Activated naive CD4-positive, alpha-beta T cell treated with anti-CD3 and anti-CD28 coated beads, Interleukin-2, amount 10 ng/mL, durations not matched to agents 7 days and 5 days (primary cell): ENCODE results near the gene SEMA6D.
"Not testable (repeated sequence)": the region's sequence is repeated elsewhere in the genome, so short reads cannot be mapped to it uniquely, and the experiment has no call there.

Experiments
- CTCF ChIA-PET: fragments of 350-600 bp; sonication (Branson Sonifier 250); formaldehyde crosslinking; loops from one replicate; lab custom pipeline; 2021; ENCODE audit warnings: antibody characterized with exemption; lab: Charles Lee
- DNase-seq: peaks from one replicate; pipeline ENCODE4 v3.0.0-alpha.2; 2020
- H3K27ac Mint-ChIP-seq: one replicate; pipeline ENCODE4 v1.8.0; 2021; ENCODE audit warnings: mild to moderate bottlenecking, moderate library complexity, mixed read lengths
- H3K27me3 Mint-ChIP-seq: one replicate; pipeline ENCODE4 v1.8.0; 2021; ENCODE audit warnings: mild to moderate bottlenecking, mixed read lengths
- H3K36me3 Mint-ChIP-seq: one replicate; pipeline ENCODE4 v1.8.0; 2021; ENCODE audit warnings: mixed read lengths
- H3K4me1 Mint-ChIP-seq: one replicate; pipeline ENCODE4 v1.8.0; 2021; ENCODE audit warnings: mixed read lengths
- H3K4me3 Mint-ChIP-seq: one replicate; pipeline ENCODE4 v1.8.0; 2021; ENCODE audit warnings: mild to moderate bottlenecking, moderate library complexity, mixed read lengths
- H3K9me3 Mint-ChIP-seq: one replicate; pipeline ENCODE4 v1.8.0; 2021; ENCODE audit warnings: mixed read lengths

SEMA6D gene

DNA sequence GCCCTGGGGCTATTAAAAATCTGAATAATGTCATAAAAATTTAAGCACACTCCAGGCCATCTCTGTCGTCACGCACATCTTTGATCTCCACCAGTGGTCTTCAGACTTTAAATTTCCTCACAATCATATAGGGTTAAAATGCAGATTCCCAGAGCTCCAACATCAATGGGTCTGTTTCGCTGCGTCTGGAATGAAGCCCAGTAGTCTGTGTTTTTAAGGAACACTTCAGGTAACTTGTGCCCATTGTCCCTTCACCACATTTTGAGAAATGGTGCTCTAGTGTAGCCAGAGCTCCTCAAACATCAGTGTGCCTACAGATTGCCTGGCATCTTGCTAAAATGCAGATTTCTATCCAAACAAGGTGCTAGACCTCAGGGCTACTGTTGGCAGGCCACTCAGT is 9.8 kb downstream of the SEMA6D start:
- Mint-ChIP-seq H3K9me3 (no peaks in the 10 kb centered on the region), H3K4me1 (no peaks in the 10 kb centered on the region), H3K36me3 (no peaks in the 10 kb centered on the region), H3K4me3 (no peak overlapping the region), H3K27me3 (no peaks in the 10 kb centered on the region), H3K27ac (no peak overlapping the region)
- no peak for DNase-seq
- CTCF ChIA-PET = no interaction called here

DNA sequence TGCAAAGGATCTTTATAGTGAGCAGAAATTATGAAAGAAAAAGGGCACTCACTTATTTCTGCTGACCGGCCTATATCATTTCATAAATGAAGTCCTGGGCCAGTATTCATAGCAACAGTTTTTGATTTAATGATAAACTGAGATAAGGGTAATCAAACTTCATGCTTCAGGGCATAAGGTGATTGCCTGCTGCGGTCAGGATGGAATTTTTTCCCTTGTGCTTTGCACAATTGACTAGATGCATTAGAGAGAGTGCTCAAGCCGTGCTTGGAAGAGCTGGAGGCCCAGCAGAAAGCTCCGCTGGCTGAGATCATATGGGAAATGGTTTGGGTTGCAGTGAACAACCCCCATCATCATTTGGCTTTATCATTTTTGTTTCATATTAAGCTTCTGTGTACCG is 10.4 kb downstream of the SEMA6D start:
- no peak overlapping the region for H3K4me3 Mint-ChIP-seq
- no peaks in the 10 kb centered on the region for H3K4me1 Mint-ChIP-seq
- no peak overlapping the region for H3K27ac Mint-ChIP-seq
- H3K27me3 Mint-ChIP-seq = no peaks in the 10 kb centered on the region
- no peaks in the 10 kb centered on the region for H3K36me3 Mint-ChIP-seq
- no peak for DNase-seq
- CTCF ChIA-PET = no interaction called here
- H3K9me3 Mint-ChIP-seq = no peaks in the 10 kb centered on the region

DNA sequence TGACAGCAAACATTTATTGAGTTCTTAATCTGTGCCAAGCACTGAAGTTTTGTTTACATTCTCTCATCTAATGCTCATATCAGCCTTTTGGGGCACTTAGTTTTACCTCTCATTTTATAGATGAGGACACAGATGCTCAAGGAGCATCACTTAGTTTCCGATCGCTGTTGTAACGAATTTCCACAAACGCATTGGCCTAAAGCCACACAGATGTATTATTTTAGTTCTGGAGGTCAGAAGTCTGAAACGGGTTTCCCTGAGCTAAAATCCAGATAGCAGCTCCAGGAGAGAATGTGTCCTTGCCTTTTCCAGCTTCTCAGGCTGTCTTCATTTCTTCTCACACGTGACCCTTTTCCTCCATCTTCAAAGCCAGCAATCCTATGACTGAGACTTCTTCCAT is 11.1 kb downstream of the SEMA6D start:
- Mint-ChIP-seq H3K9me3 (no peaks in the 10 kb centered on the region), H3K36me3 (no peaks in the 10 kb centered on the region), H3K27ac (no peak overlapping the region), H3K4me1 (no peaks in the 10 kb centered on the region), H3K4me3 (no peak overlapping the region), H3K27me3 (no peaks in the 10 kb centered on the region)
- CTCF ChIA-PET = no interaction called here
- no peak for DNase-seq

DNA sequence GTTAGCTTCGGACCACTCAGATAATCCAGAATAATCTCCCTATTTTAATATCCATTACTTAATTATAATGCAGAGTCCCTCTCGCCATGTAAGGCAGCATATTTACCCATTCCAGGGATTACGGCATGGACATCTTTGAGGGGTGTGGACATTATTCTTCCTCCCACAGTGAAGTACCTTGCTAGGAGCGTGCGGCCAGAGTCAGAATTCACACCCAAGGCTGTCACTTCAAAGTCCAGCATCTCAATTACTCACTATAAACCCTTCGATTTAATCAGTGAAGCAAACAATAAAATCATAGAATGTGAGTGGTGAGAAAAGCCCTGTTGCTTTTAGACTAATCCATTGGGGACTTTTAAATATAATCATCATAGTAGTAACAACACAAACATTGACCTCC is 11.6 kb downstream of the SEMA6D start:
- no peaks in the 10 kb centered on the region for H3K9me3 Mint-ChIP-seq
- H3K27me3 Mint-ChIP-seq = no peaks in the 10 kb centered on the region
- DNase-seq = no peak
- no peaks in the 10 kb centered on the region for H3K4me1 Mint-ChIP-seq
- no peak overlapping the region for H3K27ac Mint-ChIP-seq
- H3K4me3 Mint-ChIP-seq = no peak overlapping the region
- CTCF ChIA-PET = no interaction called here
- no peaks in the 10 kb centered on the region for H3K36me3 Mint-ChIP-seq

DNA sequence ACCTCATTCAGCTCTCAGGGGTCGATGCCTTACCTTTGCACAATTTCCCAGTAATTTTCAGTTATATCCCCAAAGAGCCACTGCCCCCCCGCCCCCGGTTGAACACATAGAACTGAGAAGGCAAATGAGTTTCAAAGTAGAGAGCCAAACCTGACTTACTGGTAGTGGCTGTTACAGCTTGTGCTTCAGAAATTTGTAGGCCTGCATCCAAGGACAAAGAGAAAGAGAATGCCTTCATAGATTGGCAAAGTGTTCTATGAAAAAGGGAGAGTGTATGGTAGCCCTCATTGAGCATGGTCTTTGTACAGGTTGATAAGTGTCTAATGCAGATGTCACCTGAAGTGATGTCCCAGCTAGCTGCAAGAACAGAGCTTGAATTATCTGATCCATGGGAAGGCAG is 13.9 kb downstream of the SEMA6D start:
- Mint-ChIP-seq H3K4me3 (no peak overlapping the region), H3K27me3 (no peaks in the 10 kb centered on the region), H3K9me3 (no peaks in the 10 kb centered on the region), H3K36me3 (no peaks in the 10 kb centered on the region), H3K4me1 (no peaks in the 10 kb centered on the region), H3K27ac (no peak overlapping the region)
- no peak for DNase-seq
- CTCF ChIA-PET = no interaction called here

DNA sequence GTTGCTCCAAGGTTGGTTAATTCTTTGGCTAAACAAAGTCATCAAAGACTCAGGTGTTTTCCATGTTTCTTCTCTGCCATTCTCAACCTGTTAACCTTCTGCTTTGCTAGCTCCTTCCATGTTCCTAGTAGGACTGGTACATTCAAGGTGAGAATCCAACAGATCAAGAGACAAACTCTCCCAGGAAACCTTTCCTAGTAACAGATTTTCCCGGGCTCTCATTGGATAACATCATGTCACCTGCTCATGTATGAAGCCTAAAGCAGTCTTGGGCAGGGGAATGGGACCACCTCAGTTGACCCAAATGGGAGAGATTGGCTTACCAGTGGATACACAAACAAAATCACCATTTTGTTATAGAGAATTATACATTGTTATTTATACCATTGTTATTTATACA is 14.9 kb downstream of the SEMA6D start:
- no peak for DNase-seq
- Mint-ChIP-seq H3K4me1 (no peaks in the 10 kb centered on the region), H3K27me3 (no peaks in the 10 kb centered on the region), H3K27ac (no peak overlapping the region), H3K9me3 (no peaks in the 10 kb centered on the region), H3K4me3 (no peak overlapping the region), H3K36me3 (no peaks in the 10 kb centered on the region)
- CTCF ChIA-PET = no interaction called here

DNA sequence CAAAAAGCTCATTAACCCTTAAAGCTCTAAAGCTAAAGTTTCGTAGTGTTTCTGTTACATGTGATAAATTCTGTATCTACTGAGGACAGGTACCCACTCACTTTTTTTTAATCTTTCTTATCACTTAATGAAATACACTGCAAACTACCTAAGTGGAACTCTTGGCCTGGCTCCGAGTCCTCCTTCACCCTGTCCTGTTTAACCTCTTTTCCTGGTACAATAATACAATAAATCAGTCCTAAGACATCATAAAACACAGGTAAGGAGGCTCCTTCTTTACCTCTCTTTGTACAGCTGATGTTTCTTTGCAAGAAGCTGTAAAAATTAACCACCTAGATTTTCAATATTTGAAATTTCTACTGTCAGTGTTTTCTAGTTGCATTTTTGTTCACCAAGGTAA is 15.8 kb downstream of the SEMA6D start:
- no peak for DNase-seq
- Mint-ChIP-seq H3K27me3 (no peaks in the 10 kb centered on the region), H3K4me3 (no peak overlapping the region), H3K9me3 (no peaks in the 10 kb centered on the region), H3K36me3 (no peaks in the 10 kb centered on the region), H3K4me1 (no peaks in the 10 kb centered on the region), H3K27ac (no peak overlapping the region)
- CTCF ChIA-PET = no interaction called here

DNA sequence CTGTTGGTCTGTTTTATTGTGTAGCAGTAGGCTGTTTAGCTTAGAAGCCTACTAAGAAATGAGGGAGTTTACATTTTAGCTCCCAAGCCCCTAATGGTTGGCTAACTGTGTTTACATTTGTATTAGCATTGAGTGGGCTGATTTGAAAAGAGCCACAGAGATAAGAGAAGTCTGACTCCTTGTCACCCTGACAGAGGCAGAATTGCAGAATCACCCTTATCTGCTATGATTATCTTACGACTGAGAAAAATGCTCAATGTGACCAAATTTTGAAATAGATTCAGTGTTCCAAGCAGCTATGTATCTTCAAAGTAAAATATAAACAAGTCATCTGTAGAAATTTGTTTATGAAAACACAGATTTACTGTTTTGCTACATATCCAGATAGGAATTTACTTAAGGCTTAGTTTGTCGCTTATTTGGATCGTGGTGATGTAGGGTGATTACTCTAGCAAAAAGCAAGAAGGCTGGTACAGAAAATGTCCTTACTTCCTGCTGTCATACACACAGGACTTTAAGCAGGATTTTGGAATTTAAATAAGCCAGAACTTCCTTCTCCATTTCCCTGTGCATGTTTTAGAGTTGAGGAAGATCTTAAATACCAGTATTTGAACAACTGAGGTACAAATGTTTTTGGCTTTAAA is 19.0 kb downstream of the SEMA6D start:
- H3K4me1 Mint-ChIP-seq = no peaks in the 10 kb centered on the region

DNA sequence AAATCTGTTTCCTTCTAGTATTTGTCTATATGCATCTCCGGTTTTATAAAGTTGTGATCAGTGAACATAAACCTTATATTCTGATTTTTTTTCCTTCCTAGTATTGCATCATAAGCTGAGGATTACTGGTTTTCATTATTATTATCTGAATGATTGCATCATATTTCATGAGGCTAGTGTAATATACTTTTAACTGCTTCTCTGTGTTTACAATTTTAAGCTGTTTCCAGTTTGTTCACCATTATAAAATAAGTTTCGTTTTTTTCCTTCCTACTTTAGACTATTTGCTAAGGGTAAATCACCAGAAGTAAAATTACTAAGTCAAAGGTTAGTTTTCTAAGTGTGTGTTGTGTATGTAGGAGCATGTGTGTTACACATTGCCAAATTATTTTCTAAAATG is 20.2 kb downstream of the SEMA6D start:
- Mint-ChIP-seq H3K27me3 (no peaks in the 10 kb centered on the region), H3K9me3 (no peaks in the 10 kb centered on the region), H3K27ac (no peak overlapping the region), H3K36me3 (no peaks in the 10 kb centered on the region), H3K4me3 (no peak overlapping the region), H3K4me1 (no peaks in the 10 kb centered on the region)
- DNase-seq = no peak
- CTCF ChIA-PET = no interaction called here

More for the DNA sequence above, 19.0 kb downstream of the SEMA6D start:
- Mint-ChIP-seq H3K9me3 (no peaks in the 10 kb centered on the region), H3K27me3 (no peaks in the 10 kb centered on the region), H3K4me3 (no peak overlapping the region), H3K36me3 (no peaks in the 10 kb centered on the region), H3K27ac (no peak overlapping the region)
- CTCF ChIA-PET = no interaction called here
- DNase-seq = no peak

DNA sequence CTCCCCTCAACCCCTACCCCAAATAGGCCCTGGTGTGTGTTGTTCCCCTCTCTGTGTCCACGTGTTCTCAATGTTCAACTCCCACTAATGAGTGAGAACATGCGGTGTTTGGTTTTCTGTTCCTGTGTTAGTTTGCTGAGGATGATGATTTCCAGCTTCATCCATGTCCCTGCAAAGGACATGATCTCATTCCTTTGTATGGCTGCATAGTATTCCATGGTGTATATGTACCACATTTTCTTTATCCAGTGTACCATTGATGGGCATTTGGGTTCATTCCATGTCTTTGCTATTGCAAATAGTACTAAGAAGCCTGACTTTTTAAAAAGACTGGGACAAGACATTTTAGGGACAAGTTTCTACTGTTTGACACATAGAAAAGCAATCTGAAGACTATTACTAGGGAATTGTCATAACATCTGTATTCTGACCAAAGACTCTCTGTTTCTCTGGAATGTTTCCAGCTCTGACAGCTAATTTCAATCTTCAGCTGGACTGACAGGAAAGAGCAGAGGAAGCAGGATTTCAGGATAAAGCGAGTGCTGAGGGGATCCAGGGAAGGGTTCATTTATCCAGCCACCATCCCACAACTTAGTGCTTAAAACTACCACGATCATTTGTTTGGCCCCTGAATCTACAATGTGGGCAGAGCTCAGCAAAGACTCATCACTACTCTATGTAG is 21.0 kb downstream of the SEMA6D start:
- DNase-seq, H3K27me3 Mint-ChIP-seq, H3K9me3 Mint-ChIP-seq, H3K4me1 Mint-ChIP-seq, H3K4me3 Mint-ChIP-seq, H3K27ac Mint-ChIP-seq, CTCF ChIA-PET, H3K36me3 Mint-ChIP-seq: not testable (repeated sequence)

DNA sequence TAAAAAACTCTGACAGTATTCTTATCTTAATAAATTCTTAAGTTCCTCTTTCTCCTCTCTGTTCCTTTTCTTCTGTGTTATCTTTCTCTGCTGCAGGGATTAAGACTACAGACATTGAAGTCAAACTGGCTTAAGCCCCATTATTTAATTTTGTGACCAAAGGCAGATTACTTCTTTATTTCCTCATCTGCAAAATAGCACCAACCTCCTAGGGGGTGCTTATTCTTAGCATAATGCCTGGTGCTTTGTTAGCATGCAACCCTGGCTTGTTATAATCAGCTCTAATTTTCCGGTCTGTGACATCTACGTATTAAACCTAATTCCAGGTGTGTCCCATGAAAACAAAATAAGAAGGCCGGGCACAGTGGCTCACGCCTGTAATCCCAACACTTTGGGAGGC is 23.8 kb downstream of the SEMA6D start:
- Mint-ChIP-seq H3K27me3 (no peaks in the 10 kb centered on the region), H3K27ac (no peak overlapping the region), H3K9me3 (no peaks in the 10 kb centered on the region), H3K4me3 (no peak overlapping the region), H3K36me3 (no peaks in the 10 kb centered on the region), H3K4me1 (no peaks in the 10 kb centered on the region)
- DNase-seq = no peak
- CTCF ChIA-PET = no interaction called here

DNA sequence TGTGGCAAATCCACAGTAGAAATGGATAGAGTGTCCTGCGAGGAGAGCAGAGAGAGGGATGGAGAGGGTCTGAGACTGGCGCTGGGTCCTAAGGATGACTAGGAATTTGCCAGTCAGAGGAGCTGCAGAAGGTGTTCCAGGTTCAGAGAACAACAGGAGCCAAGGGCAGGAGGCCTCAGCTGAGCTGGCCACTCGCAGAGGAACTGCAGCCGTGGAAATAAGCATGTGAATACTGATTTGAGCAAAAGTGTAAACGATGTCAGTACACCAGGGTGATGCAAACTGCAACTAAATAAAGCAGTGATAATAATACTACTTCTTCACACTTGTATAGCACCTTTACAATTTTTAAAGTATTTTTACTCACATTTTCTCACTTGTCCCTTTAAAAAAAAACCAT is 24.6 kb downstream of the SEMA6D start:
- Mint-ChIP-seq H3K27me3 (no peaks in the 10 kb centered on the region), H3K4me3 (no peak overlapping the region), H3K9me3 (no peaks in the 10 kb centered on the region), H3K36me3 (no peaks in the 10 kb centered on the region), H3K27ac (no peak overlapping the region), H3K4me1 (no peaks in the 10 kb centered on the region)
- no peak for DNase-seq
- CTCF ChIA-PET = no interaction called here

DNA sequence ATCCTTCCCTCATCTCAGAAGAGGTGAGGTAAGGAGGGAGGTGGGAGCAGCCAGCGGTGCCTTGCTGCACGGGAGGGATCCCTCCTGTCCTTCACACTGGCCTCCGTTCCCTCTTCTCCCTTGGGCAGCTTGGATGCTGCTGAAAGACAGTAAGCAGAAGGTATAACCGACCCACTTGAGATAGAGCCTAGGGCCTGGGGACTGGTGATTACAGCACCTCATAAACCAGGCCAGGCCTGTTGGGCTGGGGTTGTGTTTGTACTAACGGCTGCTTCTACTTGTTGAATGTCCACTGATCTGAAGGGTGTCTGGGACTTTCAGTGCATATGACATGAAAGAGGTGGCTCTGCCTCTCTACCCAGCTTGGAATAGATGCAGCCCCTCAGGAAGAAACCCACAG is 25.0 kb downstream of the SEMA6D start:
- no peaks in the 10 kb centered on the region for H3K27me3 Mint-ChIP-seq
- no peaks in the 10 kb centered on the region for H3K36me3 Mint-ChIP-seq
- DNase-seq = no peak
- no peak overlapping the region for H3K27ac Mint-ChIP-seq
- H3K4me1 Mint-ChIP-seq = no peaks in the 10 kb centered on the region
- no peaks in the 10 kb centered on the region for H3K9me3 Mint-ChIP-seq
- no peak overlapping the region for H3K4me3 Mint-ChIP-seq
- CTCF ChIA-PET = no interaction called here

DNA sequence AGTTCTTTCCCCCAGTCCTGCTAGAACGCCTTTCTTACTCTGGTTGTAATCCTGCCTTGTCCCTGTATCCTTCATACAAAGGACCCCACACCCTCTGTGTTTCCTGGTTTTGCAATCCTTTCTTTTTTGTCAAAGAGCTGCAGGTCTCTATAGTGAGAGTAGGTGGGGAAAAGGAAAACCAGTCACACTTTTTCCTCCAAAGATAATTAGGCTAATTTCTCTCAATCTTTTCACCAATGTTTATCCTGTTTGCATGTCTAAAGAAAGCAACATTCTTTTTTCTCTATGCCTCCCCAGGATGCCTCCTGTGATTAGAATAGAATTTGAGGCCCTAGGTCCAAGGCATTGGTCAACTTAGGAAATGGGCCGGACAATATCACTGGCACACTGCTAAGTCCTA is 25.4 kb downstream of the SEMA6D start:
- no peak overlapping the region for H3K4me3 Mint-ChIP-seq
- H3K36me3 Mint-ChIP-seq = no peaks in the 10 kb centered on the region
- no peak for DNase-seq
- H3K27me3 Mint-ChIP-seq = no peaks in the 10 kb centered on the region
- H3K4me1 Mint-ChIP-seq = no peaks in the 10 kb centered on the region
- H3K27ac Mint-ChIP-seq = no peak overlapping the region
- CTCF ChIA-PET = no interaction called here
- H3K9me3 Mint-ChIP-seq = no peaks in the 10 kb centered on the region

DNA sequence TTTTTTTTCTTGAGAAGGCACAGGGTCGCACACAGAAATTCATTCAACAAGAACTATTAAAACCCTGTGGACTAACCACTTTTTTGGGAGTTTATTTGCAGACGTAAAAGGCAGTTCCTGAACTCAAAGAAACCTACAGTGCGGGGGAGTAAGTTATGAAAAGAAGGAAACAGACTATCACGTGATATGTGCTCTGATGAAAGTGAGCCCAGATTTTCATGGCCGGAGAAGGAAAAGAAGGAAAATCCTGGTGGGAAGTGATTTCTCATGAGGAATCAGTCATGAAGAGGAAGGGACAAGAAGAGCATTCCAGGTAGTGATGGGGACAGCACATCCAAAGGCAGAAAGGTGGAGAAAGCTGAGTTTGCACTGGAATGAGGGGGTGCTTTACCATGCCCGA is 26.1 kb downstream of the SEMA6D start:
- H3K27ac Mint-ChIP-seq = no peak overlapping the region
- DNase-seq = no peak
- H3K27me3 Mint-ChIP-seq = no peaks in the 10 kb centered on the region
- no peaks in the 10 kb centered on the region for H3K4me1 Mint-ChIP-seq
- no peaks in the 10 kb centered on the region for H3K36me3 Mint-ChIP-seq
- no peaks in the 10 kb centered on the region for H3K9me3 Mint-ChIP-seq
- CTCF ChIA-PET = no interaction called here
- H3K4me3 Mint-ChIP-seq = no peak overlapping the region
